LHCN-M2 (cell line): Measurements from ENCODE around the gene YOD1. TPM values are rescaled to one million over a fixed set of nuclear protein-coding genes. Genes with fewer than 3 reads are reported as not detected.
A peak's percentile ranks its signal among the peaks of the same experiment; 100 is the strongest.

Experiments
- DNase-seq: peaks from one replicate; pipeline ENCODE4 v3.0.0-alpha.2; 2012; ENCODE audit warnings: low read depth
- total RNA-seq: library from RNA; depleted of rRNA; stranded (reverse); fragments of >200 nt; gene quantifications from 2 replicates; pipeline ENCODE4 v1.2.3, GENCODE V29; 2014

Gene YOD1
- total RNA-seq, 1 experiment from 2014 or later, result 5.6 TPM

DNA sequence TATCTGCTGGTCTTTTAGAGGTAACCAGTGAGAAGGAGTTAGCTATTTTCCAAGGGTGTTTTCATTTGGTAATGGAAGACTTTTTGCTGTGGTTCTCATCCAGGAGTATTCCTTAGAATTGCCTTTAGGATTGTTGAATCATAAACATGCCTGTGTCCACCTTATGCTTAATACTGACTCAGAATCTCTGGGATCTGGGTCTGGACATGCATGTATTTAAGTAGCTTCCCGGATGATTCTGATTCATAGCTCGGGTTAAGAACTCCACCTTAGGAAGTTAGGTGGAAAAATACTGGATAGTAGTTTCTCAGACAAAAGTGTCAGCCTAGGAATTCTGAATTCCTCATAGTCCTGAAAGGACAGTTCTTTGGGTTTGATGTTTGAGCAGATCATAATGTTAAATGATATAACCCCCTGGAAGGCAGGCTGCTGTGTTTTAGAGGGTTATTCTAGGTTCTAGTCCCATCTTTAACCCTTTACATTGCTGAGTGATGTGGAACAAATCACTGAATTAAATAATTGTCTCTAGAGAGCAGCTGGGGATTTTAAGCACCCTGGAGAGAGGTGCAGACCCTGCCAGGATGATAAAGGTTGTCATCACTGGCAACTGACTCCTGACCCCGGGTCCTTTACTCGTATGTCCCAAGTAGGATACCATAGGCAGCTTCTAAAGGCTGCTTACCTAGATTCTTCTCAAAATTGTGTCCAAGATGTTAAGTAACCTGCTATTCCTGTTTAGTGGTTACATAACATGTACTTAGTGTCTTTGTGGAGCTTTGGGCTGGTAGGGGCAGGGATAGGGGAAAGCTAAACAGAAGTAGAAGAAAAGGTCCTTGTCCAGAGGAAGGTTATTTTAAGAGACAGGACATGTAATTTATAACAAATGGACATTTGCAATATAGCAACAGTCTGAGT is 23.2 kb upstream of the YOD1 start:
- peak; percentile 22 for DNase-seq

GRCh38 chr1:207072233-207072632 is 21.2 kb upstream of the YOD1 start:
- DNase-seq, result no peak

GRCh38 chr1:207071426-207071825 is 20.4 kb upstream of the YOD1 start:
- DNase-seq, result no peak

- DNase-seq, result no peak
Observed at GRCh38 chr1:207070811-207071210, 19.8 kb upstream of the YOD1 start.

DNA sequence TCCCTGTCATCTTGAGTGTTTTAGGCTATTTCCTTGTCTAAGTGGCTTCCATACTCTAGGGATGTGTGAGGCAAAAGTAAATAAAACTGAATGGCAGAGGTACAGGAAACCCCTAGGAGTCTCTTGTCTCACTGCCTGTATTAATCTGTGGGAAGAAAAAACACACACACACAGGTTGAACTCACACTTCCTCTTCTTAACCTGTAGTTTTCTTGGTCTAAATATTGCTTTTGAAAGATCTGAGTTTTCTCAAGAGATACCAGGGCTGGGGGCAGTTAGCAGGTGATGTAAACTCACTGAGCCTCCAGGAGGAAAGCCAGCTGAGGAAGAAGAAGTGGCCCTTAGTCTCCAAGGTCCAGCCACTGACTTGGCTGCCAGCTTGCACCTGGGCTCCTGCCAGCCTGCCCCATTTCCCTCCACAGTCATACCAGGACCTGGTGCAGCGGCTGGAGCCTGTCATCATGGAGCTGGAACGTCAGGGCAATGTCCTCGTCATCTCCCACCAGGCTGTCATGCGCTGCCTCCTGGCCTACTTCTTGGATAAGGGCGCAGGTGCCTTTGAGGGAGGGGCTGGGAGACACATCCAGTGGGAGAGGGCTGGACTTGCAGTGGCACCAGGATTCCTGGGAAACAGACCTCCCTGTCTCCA is 19.0 kb upstream of the YOD1 start:
- DNase-seq, result no peak

- no peak for DNase-seq
Observed at GRCh38 chr1:207069061-207069460, 18.1 kb upstream of the YOD1 start.

- DNase-seq, result no peak
Observed at GRCh38 chr1:207067665-207068064, 16.7 kb upstream of the YOD1 start.

- DNase-seq, result no peak
Observed at GRCh38 chr1:207067185-207067584, 16.2 kb upstream of the YOD1 start.

- DNase-seq, result no peak
Observed at GRCh38 chr1:207064561-207064960, 13.6 kb upstream of the YOD1 start.

DNA sequence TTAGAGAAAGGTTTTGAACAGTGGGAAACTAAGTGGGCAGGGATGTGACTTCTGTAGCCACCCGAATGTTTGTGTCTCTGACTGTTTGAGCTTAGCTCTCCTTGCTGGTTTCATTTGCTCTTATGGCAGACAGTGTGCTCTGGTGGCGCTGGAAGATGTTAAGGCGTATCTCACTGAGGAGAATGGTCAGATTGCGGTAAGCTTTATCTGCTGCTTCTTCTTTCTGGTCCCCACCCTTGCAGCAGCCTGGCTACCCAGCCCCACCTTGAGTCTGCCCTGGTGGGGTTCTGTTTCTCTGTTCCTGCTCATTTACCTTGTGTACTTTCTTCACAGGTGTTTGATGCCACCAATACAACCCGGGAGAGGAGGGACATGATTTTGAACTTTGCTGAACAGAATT is 12.0 kb upstream of the YOD1 start:
- DNase-seq, result no peak

GRCh38 chr1:207062058-207062457 is 11.1 kb upstream of the YOD1 start:
- no peak for DNase-seq

- no peak for DNase-seq
Observed at GRCh38 chr1:207060596-207060995, 9.6 kb upstream of the YOD1 start.

DNA sequence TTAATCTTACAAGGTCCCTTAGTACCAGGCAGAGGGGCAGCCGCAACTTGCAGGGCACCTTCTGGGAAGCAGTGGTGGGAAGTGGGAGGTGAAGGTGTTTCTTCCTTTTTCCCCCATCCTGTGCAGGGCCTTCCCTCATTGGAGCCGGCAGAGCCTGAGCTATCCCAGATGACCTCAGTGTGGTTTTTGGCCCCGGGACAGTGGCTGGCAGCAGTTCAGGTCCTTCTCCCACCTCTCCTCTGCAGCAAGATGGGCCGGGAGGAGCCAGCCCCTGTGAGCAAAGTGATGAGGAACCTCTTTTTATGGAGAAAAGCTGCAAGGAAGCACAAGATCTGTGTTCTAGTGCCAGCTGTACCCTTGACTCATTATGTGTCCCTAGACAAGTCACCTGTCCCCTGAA is 8.9 kb upstream of the YOD1 start:
- no peak for DNase-seq

- DNase-seq, result peak; percentile 78
Observed at GRCh38 chr1:207058878-207059867, 8.2 kb upstream of the YOD1 start.

GRCh38 chr1:207058252-207058651 is 7.2 kb upstream of the YOD1 start:
- DNase-seq, result no peak

GRCh38 chr1:207056673-207057072 is 5.7 kb upstream of the YOD1 start:
- no peak for DNase-seq

DNA sequence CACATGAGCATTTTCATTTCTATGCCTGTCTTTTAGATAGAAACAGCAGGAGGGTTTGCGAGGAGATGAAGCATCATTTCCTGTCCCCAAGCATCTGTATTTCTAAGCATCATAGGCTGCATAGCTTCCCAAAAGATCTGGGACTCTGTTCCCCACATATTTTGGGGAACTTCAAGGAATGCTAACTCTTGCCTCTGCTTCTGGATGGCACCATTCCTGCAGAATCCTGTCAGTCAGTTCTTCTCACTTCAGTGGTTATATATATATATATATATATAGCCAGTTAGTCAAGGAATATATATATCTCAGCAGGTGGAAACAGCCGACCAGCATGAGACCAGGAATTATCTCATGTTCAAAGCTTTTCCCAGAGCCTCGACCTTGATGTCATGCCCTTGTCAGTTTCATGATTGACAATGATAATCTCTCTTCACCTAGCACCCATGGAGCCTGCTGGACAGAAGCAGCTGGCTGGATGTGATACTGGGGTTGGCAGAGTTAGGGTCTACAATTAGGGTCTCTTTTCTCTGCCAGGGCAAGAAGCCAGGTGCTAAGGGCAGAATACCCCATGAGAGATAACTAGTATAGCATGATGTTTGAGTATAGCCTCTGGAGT is 4.5 kb upstream of the YOD1 start:
- no peak for DNase-seq

GRCh38 chr1:207054491-207054890 is 3.5 kb upstream of the YOD1 start:
- no peak for DNase-seq

DNA sequence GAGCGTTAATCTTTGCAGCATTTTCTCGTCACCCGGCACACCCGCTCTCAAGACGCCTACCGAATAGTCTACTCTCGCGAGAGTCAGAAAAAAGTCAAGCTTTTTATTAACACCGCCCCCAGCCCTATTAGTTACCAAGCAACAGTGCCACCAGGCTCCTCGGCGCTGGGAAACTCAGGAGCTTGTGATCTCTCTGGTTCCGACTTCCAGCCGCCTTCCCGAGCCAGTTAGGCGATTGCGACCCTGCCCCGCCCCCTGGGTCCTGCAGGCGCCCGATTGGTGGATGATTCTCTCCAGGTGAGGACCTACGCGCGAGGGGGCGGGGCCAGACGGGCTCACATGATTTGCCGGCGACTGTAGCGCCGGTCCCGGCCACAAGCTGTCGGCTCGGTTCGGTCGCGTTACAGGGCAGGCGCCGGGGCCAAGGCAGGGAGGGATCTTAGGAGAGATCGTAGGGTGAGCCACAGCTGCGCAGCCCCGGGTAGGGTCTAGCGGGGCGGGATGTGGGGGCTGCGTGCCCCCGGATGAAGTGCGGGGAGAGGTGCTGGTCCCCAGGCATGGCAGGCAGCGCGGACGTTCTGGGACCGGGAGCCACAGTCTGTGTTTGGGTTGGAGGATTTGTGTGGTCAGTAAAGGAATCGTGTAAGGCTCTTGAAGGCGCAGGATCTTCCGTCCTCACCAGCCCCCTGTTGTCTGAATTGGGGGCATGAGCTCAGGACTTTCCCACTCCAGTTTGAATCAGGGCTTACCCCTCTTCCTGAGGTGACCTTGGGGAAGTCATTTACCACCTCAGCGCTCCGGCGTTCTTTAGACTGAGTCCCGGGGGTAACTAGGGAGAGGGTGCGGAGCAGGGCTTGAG is 2.1 kb upstream of the YOD1 start, which contains the start of gene PFKFB2:
Gene PFKFB2 (plus strand): TSS at position 365 of the 859 bp plus-strand sequence. CDS start 1,443 bp downstream, outside the sequence.
- DNase-seq, result peak; percentile 86
